ENCODE data around the gene AS3MT.

AS3MT gene

DNA sequence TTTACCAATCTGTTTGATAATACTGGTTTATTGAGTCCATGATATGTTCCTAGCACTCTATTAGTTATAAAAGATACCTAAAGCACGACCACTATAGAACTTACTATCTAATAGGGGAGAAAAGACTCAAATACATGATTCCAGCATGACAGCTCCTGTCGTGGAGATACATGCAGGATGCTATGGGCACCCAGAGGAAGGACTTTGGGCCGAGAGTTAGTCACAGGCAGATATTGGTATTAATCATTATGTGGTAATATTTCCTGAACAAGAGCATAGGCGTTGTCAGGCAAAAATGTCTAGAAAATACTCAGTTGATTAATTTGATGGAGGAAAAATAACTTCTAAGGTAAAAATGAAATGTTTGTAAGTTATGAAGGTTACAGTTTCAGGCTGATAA is 80.6 kb downstream of the AS3MT start:
- no peak overlapping the region for H3K4me3 ChIP-seq (ENCODE audit: low read length)
- H3K36me3 ChIP-seq (replicated peaks; ENCODE audit: low read depth, low read length): no peaks in the 10 kb centered on the region
- H3K4me2 ChIP-seq (ENCODE audit: low read length): no peak overlapping the region
- no peaks in the 10 kb centered on the region for H3K79me2 ChIP-seq (ENCODE audit: low read length)
- no peaks in the 10 kb centered on the region for H3K9me3 ChIP-seq (ENCODE audit: insufficient read depth, low read length)
- H3K27me3 ChIP-seq (ENCODE audit: low read depth, low read length): no peaks in the 10 kb centered on the region
- H4K20me1 ChIP-seq (ENCODE audit: insufficient read depth, low read length): no peaks in the 10 kb centered on the region
- no peak overlapping the region for H2AFZ ChIP-seq (ENCODE audit: low read depth, low read length)
- H3K27ac ChIP-seq (ENCODE audit: low read length): no peak overlapping the region
- no peak overlapping the region for H3K9ac ChIP-seq (ENCODE audit: low read length)
- no peaks in the 10 kb centered on the region for H3K4me1 ChIP-seq (ENCODE audit: low read length)
- TF ChIP-seq, protein P1, sequence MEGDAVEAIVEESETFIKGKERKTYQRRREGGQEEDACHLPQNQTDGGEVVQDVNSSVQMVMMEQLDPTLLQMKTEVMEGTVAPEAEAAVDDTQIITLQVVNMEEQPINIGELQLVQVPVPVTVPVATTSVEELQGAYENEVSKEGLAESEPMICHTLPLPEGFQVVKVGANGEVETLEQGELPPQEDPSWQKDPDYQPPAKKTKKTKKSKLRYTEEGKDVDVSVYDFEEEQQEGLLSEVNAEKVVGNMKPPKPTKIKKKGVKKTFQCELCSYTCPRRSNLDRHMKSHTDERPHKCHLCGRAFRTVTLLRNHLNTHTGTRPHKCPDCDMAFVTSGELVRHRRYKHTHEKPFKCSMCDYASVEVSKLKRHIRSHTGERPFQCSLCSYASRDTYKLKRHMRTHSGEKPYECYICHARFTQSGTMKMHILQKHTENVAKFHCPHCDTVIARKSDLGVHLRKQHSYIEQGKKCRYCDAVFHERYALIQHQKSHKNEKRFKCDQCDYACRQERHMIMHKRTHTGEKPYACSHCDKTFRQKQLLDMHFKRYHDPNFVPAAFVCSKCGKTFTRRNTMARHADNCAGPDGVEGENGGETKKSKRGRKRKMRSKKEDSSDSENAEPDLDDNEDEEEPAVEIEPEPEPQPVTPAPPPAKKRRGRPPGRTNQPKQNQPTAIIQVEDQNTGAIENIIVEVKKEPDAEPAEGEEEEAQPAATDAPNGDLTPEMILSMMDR (IDR thresholded peaks at IDR 0.05; ENCODE audit: low read depth, low read length): no peak
- no peak for TF ChIP-seq EZH2phosphoT487 (IDR thresholded peaks at IDR 0.05; ENCODE audit: low read depth)

DNA sequence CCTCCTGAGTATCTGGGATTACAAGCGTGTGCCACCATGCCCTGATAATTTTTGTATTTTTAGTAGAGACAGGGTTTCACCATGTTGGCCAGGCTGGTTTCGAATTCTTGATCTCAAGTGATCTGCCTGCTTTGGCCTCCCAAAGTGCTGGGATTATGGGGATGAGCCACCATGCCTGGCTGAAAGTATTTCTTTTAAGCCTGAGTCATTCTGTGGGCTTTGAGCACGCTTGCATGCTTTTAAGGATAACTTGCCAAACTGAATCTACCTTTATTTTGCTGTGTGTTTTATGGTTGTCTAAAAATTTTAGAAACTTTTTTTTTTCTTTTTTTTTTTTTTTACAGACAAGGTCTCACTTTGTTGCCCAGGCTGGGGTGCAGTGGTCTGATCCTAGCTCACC is 82.0 kb downstream of the AS3MT start:
- Histone ChIP-seq H3K9me3 (ENCODE audit: insufficient read depth, low read length) (no peaks in the 10 kb centered on the region), H3K27ac (ENCODE audit: low read length) (no peak overlapping the region), H3K79me2 (ENCODE audit: low read length) (no peaks in the 10 kb centered on the region), H3K4me1 (ENCODE audit: low read length) (no peaks in the 10 kb centered on the region), H3K9ac (ENCODE audit: low read length) (no peak overlapping the region), H3K36me3 (replicated peaks; ENCODE audit: low read depth, low read length) (no peaks in the 10 kb centered on the region), H2AFZ (ENCODE audit: low read depth, low read length) (no peak overlapping the region), H3K4me3 (ENCODE audit: low read length) (no peak overlapping the region), H3K27me3 (ENCODE audit: low read depth, low read length) (no peaks in the 10 kb centered on the region), H3K4me2 (ENCODE audit: low read length) (no peak overlapping the region), H4K20me1 (ENCODE audit: insufficient read depth, low read length) (no peaks in the 10 kb centered on the region)
- no peak for TF ChIP-seq EZH2phosphoT487 (IDR thresholded peaks at IDR 0.05; ENCODE audit: low read depth)
